IMR-90 (cell line): ENCODE measurements around the gene INPPL1. TPM values are rescaled to one million over a fixed set of nuclear protein-coding genes. Genes with fewer than 3 reads are reported as not detected.

Experiments
- ATAC-seq: fragments of 200-7000 bp; cut with Tn5 transposase; 2 replicates; pipeline ENCODE4 v1.9.1; 2020; ENCODE audit warnings: low read depth, mild to moderate bottlenecking, moderate library complexity
- BruUV-seq: library from RNA; stranded (reverse); fragments of 400-500 nt; replicated peaks from 2 replicates; lab custom pipeline; 2021; lab: Mats Ljungman, UMichigan
- CTCF ChIA-PET: fragments of 300-600 bp; formaldehyde crosslinking; extraction: SDS; loops from one replicate; lab custom pipeline; 2021; ENCODE audit warnings: antibody characterized with exemption; lab: Yijun Ruan, JAX
- POLR2A ChIA-PET: fragments of 300-600 bp; sonication (Branson Sonifier 250); formaldehyde crosslinking; loops from one replicate; lab custom pipeline; 2022; ENCODE audit warnings: antibody characterized with exemption; ENCODE audit not compliant: unreplicated experiment; lab: Charles Lee
- DNase-seq: peaks from one replicate; pipeline ENCODE4 v3.0.0; 2013
- H2AFZ ChIP-seq: replicated peaks from 2 replicates; pipeline ENCODE3; 2013; ENCODE audit warnings: low read length, mild to moderate bottlenecking; ENCODE audit not compliant: poor library complexity
- H2AK5ac ChIP-seq: 2 replicates; pipeline ENCODE4 v1.6.1; 2013; ENCODE audit warnings: low read depth, low read length, inconsistent platforms
- H2AK9ac ChIP-seq: replicated peaks from 2 replicates; pipeline ENCODE3; 2013; ENCODE audit warnings: mild to moderate bottlenecking, low read depth, low read length, moderate library complexity; ENCODE audit not compliant: poor library complexity
- H2BK120ac ChIP-seq: 2 replicates; pipeline ENCODE4 v1.6.1; 2013; ENCODE audit warnings: low read depth, low read length, inconsistent platforms
- H2BK15ac ChIP-seq: 3 replicates; pipeline ENCODE4 v1.6.1; 2013; ENCODE audit warnings: low read depth, low read length, inconsistent platforms
- H2BK20ac ChIP-seq: 2 replicates; pipeline ENCODE4 v1.6.1; 2013; ENCODE audit warnings: low read depth, mild to moderate bottlenecking, inconsistent platforms, low read length, moderate library complexity
- H2BK5ac ChIP-seq: 2 replicates; pipeline ENCODE4 v1.6.1; 2013; ENCODE audit warnings: mild to moderate bottlenecking, low read depth, low read length, inconsistent platforms; ENCODE audit not compliant: poor library complexity, severe bottlenecking
- H3K14ac ChIP-seq: replicated peaks from 2 replicates; pipeline ENCODE4 v1.6.1; 2013; ENCODE audit warnings: low read depth, low read length, inconsistent platforms
- H3K18ac ChIP-seq: 2 replicates; pipeline ENCODE4 v1.6.1; 2013; ENCODE audit warnings: low read depth, low read length, control low read depth
- H3K23ac ChIP-seq: 2 replicates; pipeline ENCODE4 v1.6.1; 2013; ENCODE audit warnings: low read depth, low read length, inconsistent platforms
- H3K27ac ChIP-seq: 2 replicates; pipeline ENCODE4 v1.5.1; 2013; ENCODE audit warnings: mild to moderate bottlenecking, control low read depth, low read length; ENCODE audit not compliant: insufficient read depth
- H3K27me3 ChIP-seq: 2 replicates; pipeline ENCODE4 v1.6.1; 2013; ENCODE audit warnings: low read length; ENCODE audit not compliant: control insufficient read depth, insufficient read depth
- H3K36me3 ChIP-seq: 2 replicates; pipeline ENCODE4 v1.6.1; 2013; ENCODE audit warnings: low read length, mixed read lengths; ENCODE audit not compliant: control insufficient read depth, insufficient read depth
- H3K4ac ChIP-seq: 2 replicates; pipeline ENCODE4 v1.6.1; 2013; ENCODE audit warnings: low read depth, low read length, inconsistent platforms
- H3K4me1 ChIP-seq: 2 replicates; pipeline ENCODE4 v1.6.1; 2013; ENCODE audit warnings: low read length, mixed read lengths; ENCODE audit not compliant: control insufficient read depth, insufficient read depth
- H3K4me2 ChIP-seq: 2 replicates; pipeline ENCODE4 v1.6.1; 2013; ENCODE audit warnings: low read depth, mild to moderate bottlenecking, control low read depth, low read length, moderate library complexity
- H3K4me3 ChIP-seq: 2 replicates; pipeline ENCODE4 v1.5.1; 2013; ENCODE audit warnings: low read depth, mild to moderate bottlenecking, control low read depth, low read length, moderate library complexity; ENCODE audit not compliant: insufficient read depth
- H3K56ac ChIP-seq: 2 replicates; pipeline ENCODE4 v1.6.1; 2013; ENCODE audit warnings: low read length, inconsistent platforms; ENCODE audit not compliant: insufficient read depth; ENCODE audit errors: extremely low read depth
- H3K79me1 ChIP-seq, 2 experiments: 2 replicates each; pipeline ENCODE4 v1.6.1; 2013; ENCODE audit warnings: low read length in 2 of 2, inconsistent platforms in 1 of 2, low read depth in 1 of 2
- H3K9ac ChIP-seq: 2 replicates; pipeline ENCODE4 v1.6.1; 2013; ENCODE audit warnings: low read depth, low read length, control low read depth
- H3K9me1 ChIP-seq: 2 replicates; pipeline ENCODE4 v1.6.1; 2013; ENCODE audit warnings: low read length, inconsistent platforms; ENCODE audit not compliant: insufficient read depth
- H3K9me3 ChIP-seq: 2 replicates; pipeline ENCODE4 v1.6.1; 2013; ENCODE audit warnings: low read length; ENCODE audit not compliant: control insufficient read depth, insufficient read depth
- H4K20me1 ChIP-seq: 2 replicates; pipeline ENCODE4 v1.6.1; 2013; ENCODE audit warnings: low read length, inconsistent platforms; ENCODE audit not compliant: insufficient read depth
- H4K5ac ChIP-seq: 2 replicates; pipeline ENCODE4 v1.6.1; 2013; ENCODE audit warnings: mild to moderate bottlenecking, low read depth, low read length, control low read depth
- H4K8ac ChIP-seq, 2 experiments: 2 replicates each; pipeline ENCODE4 v1.6.1; 2013; ENCODE audit warnings: low read depth in 2 of 2, low read length in 2 of 2, control low read depth in 1 of 2, inconsistent platforms in 1 of 2
- H4K91ac ChIP-seq: 2 replicates; pipeline ENCODE4 v1.6.1; 2013; ENCODE audit warnings: low read depth, low read length, inconsistent platforms; ENCODE audit not compliant: insufficient read depth
- BHLHE40 ChIP-seq: fragments of 150-350 bp; IDR thresholded peaks from 2 replicates; pipeline ENCODE4 v1.6.1; 2016; ENCODE audit warnings: mild to moderate bottlenecking, low read depth, low read length
- CTCF ChIP-seq: conservative IDR thresholded peaks from 2 replicates; pipeline ENCODE4 v1.5.1; 2012; ENCODE audit warnings: mild to moderate bottlenecking, low read depth, low read length, improper control_type of control experiment
- FOS ChIP-seq: fragments of 150-350 bp; IDR thresholded peaks from 2 replicates; pipeline ENCODE4 v1.6.1; 2016; ENCODE audit warnings: low read depth, low read length
- MAZ ChIP-seq: IDR thresholded peaks from 2 replicates; pipeline ENCODE4 v1.6.1; 2012; ENCODE audit warnings: low read depth, mild to moderate bottlenecking, low read length, improper control_type of control experiment, moderate library complexity, borderline replicate concordance
- MXI1 ChIP-seq: IDR thresholded peaks from 2 replicates; pipeline ENCODE4 v1.6.1; 2012; ENCODE audit warnings: low read depth, mild to moderate bottlenecking, low read length, moderate library complexity, borderline replicate concordance
- NFE2L2 ChIP-seq: fragments of 150-350 bp; IDR thresholded peaks from 2 replicates; pipeline ENCODE4 v1.6.1; 2016; ENCODE audit warnings: low read depth, mild to moderate bottlenecking, low read length
- WGBS, 2 experiments: methylation state at CpG; one replicate each; pipeline versions ENCODE4 v1.1.5 to v1.1.7; 2013; ENCODE audit warnings: missing lambda C conversion rate in 2 of 2; ENCODE audit not compliant: insufficient read length in 1 of 2; ENCODE audit errors: extremely low coverage in 2 of 2; 5-methylcytosine and 5-hydroxymethylcytosine counted together
- dilution Hi-C: fragments of 300-500 bp; cut with HindIII; formaldehyde crosslinking; loops from one replicate; pipeline ENCODE4 v1.14.3; 2018; ENCODE audit warnings: low sequenced_read_pairs; ENCODE audit not compliant: unreplicated experiment
- in situ Hi-C: fragments of 300-500 bp; cut with MboI; formaldehyde crosslinking; loops from 3 replicates; pipeline ENCODE4 v1.14.3; 2019; ENCODE audit warnings: low sequenced_read_pairs, inconsistent platforms, mixed read lengths
- intact Hi-C: fragments of 100-400 bp; cut with micrococcal nuclease; formaldehyde crosslinking; loops from 2 replicates; pipeline ENCODE4 v1.10.0; 2022
- polyA plus RNA-seq, 3 experiments: library from polyadenylated mRNA; depleted of rRNA; stranded (reverse); fragments of >200 nt; gene quantifications; 2 replicates each; pipeline ENCODE4 v1.2.3, GENCODE V29; 2012; ENCODE audit warnings: low replicate concordance in 1 of 3
- total RNA-seq: library from RNA; depleted of rRNA; stranded (reverse); fragments of >200 nt; gene quantifications from 2 replicates; pipeline ENCODE4 v1.2.3, GENCODE V29; 2012

Gene INPPL1
- total and polyA plus RNA-seq, 2 of the 4 experiments (the other 2 are of a cell fraction): 27.4 to 105 TPM

- no peak for DNase-seq
These were observed 15.4 kb downstream of the INPPL1 start for GRCh38 chr11:72239849-72240460.

More at GRCh38 chr11:72239849-72240460, 15.4 kb downstream of the INPPL1 start:
- H3K9me1 ChIP-seq: no peaks in the 10 kb centered on the region
- H2BK20ac ChIP-seq: no peak overlapping the region
- H4K8ac ChIP-seq: no peak overlapping the region; a peak in 1 of 4 replicates
- H3K4me3 ChIP-seq: no peak overlapping the region
- peak; percentile 41 for ATAC-seq
- H4K20me1 ChIP-seq: peaks cover 37% of the 10 kb centered on the region
- TF ChIP-seq FOS (no peak), MAZ (peak; percentile 26; the same call in 1 of the 2 replicates), MXI1 (peak; percentile 32; the same call in 1 of the 2 replicates), NFE2L2 (no peak), CTCF (0 out of 2 replicates have a peak, but pooled peaks have one; percentile 12), BHLHE40 (0 out of 2 replicates have a peak, but pooled peaks have one; percentile 9)
- H3K14ac ChIP-seq: peak overlapping the region; percentile 37; the same call in 1 of the 2 replicates
- H2BK15ac ChIP-seq: no peak overlapping the region
- in situ Hi-C loops: loop anchor here (5.0 kb wide), 1 partner anchor 213 kb away; no protein-coding TSS in a partner anchor
- no peak overlapping the region for H3K56ac ChIP-seq
- no peak overlapping the region for H3K18ac ChIP-seq
- ChIA-PET POLR2A (no interaction called here), CTCF (no interaction called here)
- BruUV-seq: no TSS peak
- peaks cover 2% of the 10 kb centered on the region; the same call in 1 of the 2 replicates for H3K9me3 ChIP-seq
- no peak overlapping the region for H4K5ac ChIP-seq
- no peak overlapping the region for H4K91ac ChIP-seq
- H3K4me2 ChIP-seq: peak overlapping the region; percentile 18
- dilution Hi-C loops: no loop called here
- no peak overlapping the region for H3K27ac ChIP-seq
- no peak overlapping the region for H2AK9ac ChIP-seq
- H3K9ac ChIP-seq: no peak overlapping the region
- H2AFZ ChIP-seq: peak overlapping the region; percentile 84
- H2BK5ac ChIP-seq: no peak overlapping the region
- no peak overlapping the region for H2BK120ac ChIP-seq
- H2AK5ac ChIP-seq: no peak overlapping the region
- peaks cover 2% of the 10 kb centered on the region; the same call in 1 of the 2 replicates for H3K4me1 ChIP-seq
- no peak overlapping the region for H3K4ac ChIP-seq
- intact Hi-C loops: loop anchor here (2.0 kb wide), 2 partner anchors 113 to 191 kb away; no protein-coding TSS in a partner anchor
- no peaks in the 10 kb centered on the region; a peak in 1 of 4 replicates for H3K79me1 ChIP-seq
- H3K27me3 ChIP-seq: peaks cover 45% of the 10 kb centered on the region
- H3K36me3 ChIP-seq: peaks cover 29% of the 10 kb centered on the region
- 5% methylated on average over 52 of the region's 69 CpGs; no CpG with 5 or more reads in 1 of the 2 experiments for WGBS, 2 experiments
- peak overlapping the region; percentile 69 for H3K23ac ChIP-seq
